Endothelial cell of umbilical vein (primary cell): ENCODE measurements around the gene ALS2. TPM values are rescaled to one million over a fixed set of nuclear protein-coding genes. Genes with fewer than 3 reads are reported as not detected.

Experiments used
- BruUV-seq: library from RNA; stranded (reverse); fragments of 400-500 nt; replicated peaks from 2 replicates; lab custom pipeline; 2021; lab: Mats Ljungman, UMichigan
- CTCF ChIA-PET: fragments of 300-600, 350-600 bp; sonication (Branson Sonifier 250); formaldehyde crosslinking; loops from one replicate; lab custom pipeline; 2021; ENCODE audit warnings: antibody characterized with exemption, inconsistent platforms; lab: Charles Lee
- POLR2A ChIA-PET: fragments of 300-600, 350-600 bp; sonication (Branson Sonifier 250); formaldehyde crosslinking; loops from one replicate; lab custom pipeline; 2021; ENCODE audit warnings: antibody characterized with exemption, inconsistent platforms; lab: Charles Lee
- DNase-seq: peaks from one replicate; pipeline ENCODE4 v3.0.0-alpha.2; 2011; ENCODE audit warnings: low read depth, low spot score
- FAIRE-seq: peaks from 2 replicates; lab custom pipeline; 2011; peaks lifted over from hg19 to GRCh38; lab: Jason Lieb, UNC
- H2AFZ ChIP-seq: 2 replicates; pipeline ENCODE4 v1.6.0; 2012; ENCODE audit warnings: low read depth, low read length, control low read depth, inconsistent platforms
- H3K27ac ChIP-seq: 2 replicates; pipeline ENCODE4 v1.5.1; 2011; ENCODE audit warnings: low read depth, mild to moderate bottlenecking, control low read depth, low read length, moderate library complexity; ENCODE audit not compliant: insufficient read depth
- H3K27me3 ChIP-seq, 2 experiments: 2 replicates each; pipeline versions ENCODE4 v1.6.0 to v1.6.1; 2011; ENCODE audit warnings: low read length in 2 of 2, mixed read lengths in 1 of 2; ENCODE audit not compliant: control insufficient read depth in 2 of 2, insufficient read depth in 2 of 2
- H3K36me3 ChIP-seq, 2 experiments: 2 replicates in 1 of 2; 3 replicates in 1 of 2; pipeline ENCODE4 v1.5.1; 2011; ENCODE audit warnings: low read length in 2 of 2, mild to moderate bottlenecking in 1 of 2, moderate library complexity in 1 of 2; ENCODE audit not compliant: control insufficient read depth in 2 of 2, insufficient read depth in 2 of 2; ENCODE audit errors: extremely low read depth in 1 of 2
- H3K4me1 ChIP-seq: 3 replicates; pipeline ENCODE4 v1.5.1; 2011; ENCODE audit warnings: mild to moderate bottlenecking, low read length; ENCODE audit not compliant: control insufficient read depth, insufficient read depth; ENCODE audit errors: extremely low read depth
- H3K4me2 ChIP-seq: 2 replicates; pipeline ENCODE4 v1.6.1; 2011; ENCODE audit warnings: low read length, control low read depth, mixed read lengths; ENCODE audit not compliant: insufficient read depth
- H3K4me3 ChIP-seq, 3 experiments: fragments of 200-600 bp in 1 of 3; sonication (generic), shearing (Covaris generic) in 1 of 3; replicated peaks in 1 of 3; 2 replicates each; pipeline ENCODE4 v1.5.1; 2011 to 2016; ENCODE audit warnings: control low read depth in 3 of 3, low read length in 3 of 3, mild to moderate bottlenecking in 2 of 3, inconsistent platforms in 1 of 3, low read depth in 1 of 3, moderate library complexity in 1 of 3; ENCODE audit not compliant: insufficient read depth in 1 of 3
- H3K79me2 ChIP-seq: 2 replicates; pipeline ENCODE4 v1.6.0; 2012; ENCODE audit warnings: low read length, inconsistent platforms; ENCODE audit not compliant: control insufficient read depth, insufficient read depth
- H3K9ac ChIP-seq: replicated peaks from 2 replicates; pipeline ENCODE3; 2011; ENCODE audit warnings: low read length, control low read depth; ENCODE audit not compliant: insufficient read depth; ENCODE audit errors: extremely low read depth
- H3K9me1 ChIP-seq: replicated peaks from 3 replicates; pipeline ENCODE4 v1.6.0; 2011; ENCODE audit warnings: mild to moderate bottlenecking, low read length; ENCODE audit not compliant: control insufficient read depth, insufficient read depth; ENCODE audit errors: extremely low read depth
- H3K9me3 ChIP-seq: replicated peaks from 2 replicates; pipeline ENCODE4 v1.5.1; 2012; ENCODE audit warnings: low read length, inconsistent platforms; ENCODE audit not compliant: control insufficient read depth, insufficient read depth
- H4K20me1 ChIP-seq: replicated peaks from 2 replicates; pipeline ENCODE3; 2011; ENCODE audit warnings: mild to moderate bottlenecking, low read length; ENCODE audit not compliant: control insufficient read depth, insufficient read depth; ENCODE audit errors: extremely low read depth
- CTCF ChIP-seq, 2 donors: IDR thresholded peaks; 1 replicate in 1 of 2; 2 replicates in 1 of 2; pipeline ENCODE4 v1.5.1; 2011; ENCODE audit warnings: low read length in 2 of 2, mild to moderate bottlenecking in 2 of 2, moderate library complexity in 2 of 2, control low read depth in 1 of 2, inconsistent platforms in 1 of 2, low read depth in 1 of 2; ENCODE audit not compliant: insufficient read depth in 1 of 2; ENCODE audit errors: extremely low read depth in 1 of 2
- GATA2 ChIP-seq: IDR thresholded peaks from 2 replicates; pipeline ENCODE4 v1.7.0; 2011; ENCODE audit warnings: low read depth, mild to moderate bottlenecking, moderate library complexity, mixed read lengths, low read length; ENCODE audit not compliant: insufficient read length, insufficient read depth
- JUN ChIP-seq: IDR thresholded peaks from 2 replicates; pipeline ENCODE4 v1.6.1; 2011; ENCODE audit warnings: borderline replicate concordance, low read depth; ENCODE audit not compliant: insufficient read length, insufficient read depth
- dilution Hi-C: fragments of 300-500 bp; cut with MboI; formaldehyde crosslinking; loops from one replicate; pipeline ENCODE4 v1.15.0; 2019; ENCODE audit warnings: low sequenced_read_pairs; ENCODE audit not compliant: extremely low pct_ligation_motif_present
- intact Hi-C: fragments of 100-400 bp; cut with micrococcal nuclease; formaldehyde crosslinking; loops from one replicate; pipeline ENCODE4 v1.10.0; 2022
- polyA plus RNA-seq, 4 experiments: library from polyadenylated mRNA; depleted of rRNA in 3 of 4; stranded (reverse) in 3 of 4; unstranded in 1 of 4; fragments of >200 nt; gene quantifications; 2 replicates each; pipeline versions ENCODE4 v1.2.1 to v1.2.3, GENCODE V29; 2011 to 2012; ENCODE audit warnings: missing spikeins in 1 of 4
- total RNA-seq: library from RNA; stranded (reverse); gene quantifications from 2 replicates; pipeline ENCODE4 v1.2.3, GENCODE V29; 2021

Gene ALS2
- total and polyA plus RNA-seq, 2 donors (not counting 3 experiments of a cell fraction or from before 2014, with no cell fraction given), result 13.1 to 36.1 TPM

- FAIRE-seq (peak; percentile 74), DNase-seq (peak; percentile 44)
- Histone ChIP-seq H2AFZ (no peak overlapping the region), H3K9me1 (no peaks in the 10 kb centered on the region), H3K9me3 (no peaks in the 10 kb centered on the region), H3K79me2 (no peaks in the 10 kb centered on the region), H3K27ac (no peak overlapping the region), H4K20me1 (no peaks in the 10 kb centered on the region), H3K4me3 (no peak overlapping the region), H3K27me3 (no peaks in the 10 kb centered on the region), H3K4me2 (no peak overlapping the region), H3K9ac (no peak overlapping the region), H3K36me3 (no peaks in the 10 kb centered on the region), H3K4me1 (peaks cover 14% of the 10 kb centered on the region)
- CTCF ChIA-PET, result interaction anchor here (1.0 to 1.5 kb wide), 8 partner anchors 9 to 386 kb away, joined by 3 to 10 read pairs (median 4); no protein-coding TSS in a partner anchor
- dilution Hi-C loops (no loop called here), intact Hi-C loops (loop anchor here (1.0 to 10.0 kb wide), 5 partner anchors 66 to 382 kb away; partner anchors contain the start of gene FZD7)
- POLR2A ChIA-PET, result no interaction called here
- TF ChIP-seq CTCF (IDR thresholded peaks at IDR 0.05; ENCODE audit: extremely low read depth in 1 of 2, insufficient read depth in 1 of 2, low read depth in 1 of 2, low read length in 2 of 2) (peak; percentile 71), GATA2 (no peak), JUN (no peak)
- no TSS peak for BruUV-seq
These were observed 15.1 kb upstream of the ALS2 start for GRCh38 chr2:201795607-201796477.
